Choroid plexus epithelial cell (primary cell): ENCODE results near the gene CDK5R1.

Experiments used
- DNase-seq: peaks from one replicate; pipeline ENCODE4 v3.0.0-alpha.2; 2010; ENCODE audit warnings: low read depth
- H3K4me3 ChIP-seq: 2 replicates; pipeline ENCODE4 v1.5.1; 2011; ENCODE audit warnings: low read depth, mild to moderate bottlenecking, control low read depth, low read length, moderate library complexity
- TF ChIP-seq, protein P1 (sequence below): conservative IDR thresholded peaks from 2 replicates; pipeline ENCODE4 v1.5.1; 2011; ENCODE audit warnings: low read depth, mild to moderate bottlenecking, control low read depth, inconsistent platforms, low read length, moderate library complexity

The CDK5R1 gene

GRCh38 chr17:32497431-32498205 lies 10.8 kb downstream of the CDK5R1 start:
- DNase-seq = no peak
- no peak overlapping the region for H3K4me3 ChIP-seq
- TF ChIP-seq, protein P1, sequence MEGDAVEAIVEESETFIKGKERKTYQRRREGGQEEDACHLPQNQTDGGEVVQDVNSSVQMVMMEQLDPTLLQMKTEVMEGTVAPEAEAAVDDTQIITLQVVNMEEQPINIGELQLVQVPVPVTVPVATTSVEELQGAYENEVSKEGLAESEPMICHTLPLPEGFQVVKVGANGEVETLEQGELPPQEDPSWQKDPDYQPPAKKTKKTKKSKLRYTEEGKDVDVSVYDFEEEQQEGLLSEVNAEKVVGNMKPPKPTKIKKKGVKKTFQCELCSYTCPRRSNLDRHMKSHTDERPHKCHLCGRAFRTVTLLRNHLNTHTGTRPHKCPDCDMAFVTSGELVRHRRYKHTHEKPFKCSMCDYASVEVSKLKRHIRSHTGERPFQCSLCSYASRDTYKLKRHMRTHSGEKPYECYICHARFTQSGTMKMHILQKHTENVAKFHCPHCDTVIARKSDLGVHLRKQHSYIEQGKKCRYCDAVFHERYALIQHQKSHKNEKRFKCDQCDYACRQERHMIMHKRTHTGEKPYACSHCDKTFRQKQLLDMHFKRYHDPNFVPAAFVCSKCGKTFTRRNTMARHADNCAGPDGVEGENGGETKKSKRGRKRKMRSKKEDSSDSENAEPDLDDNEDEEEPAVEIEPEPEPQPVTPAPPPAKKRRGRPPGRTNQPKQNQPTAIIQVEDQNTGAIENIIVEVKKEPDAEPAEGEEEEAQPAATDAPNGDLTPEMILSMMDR = peak; percentile 44

- TF ChIP-seq, protein P1 = no peak
- no peak for DNase-seq
- H3K4me3 ChIP-seq = no peak overlapping the region
These were observed 11.6 kb downstream of the CDK5R1 start for GRCh38 chr17:32498391-32498790.

DNA sequence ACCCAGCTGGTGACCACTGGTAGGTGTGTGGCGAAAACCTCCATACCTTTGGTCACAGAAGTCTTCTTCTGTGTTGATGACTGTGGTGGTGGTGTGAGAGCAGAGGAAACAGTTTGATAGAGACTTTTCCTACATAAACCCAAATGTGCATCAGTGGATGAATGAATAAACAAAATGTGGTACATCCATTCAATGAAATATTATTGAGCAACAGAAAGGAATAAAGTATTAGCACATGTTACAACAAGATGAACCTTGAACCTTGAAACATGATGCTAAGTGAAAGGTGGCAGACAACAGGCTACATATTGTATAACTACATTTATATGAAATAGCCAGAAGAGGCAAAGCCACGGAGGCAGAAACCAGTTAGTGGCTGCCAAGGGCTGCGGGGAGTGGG lies 15.2 kb downstream of the CDK5R1 start:
- no peak overlapping the region for H3K4me3 ChIP-seq
- no peak for DNase-seq
- TF ChIP-seq, protein P1 = no peak

DNA sequence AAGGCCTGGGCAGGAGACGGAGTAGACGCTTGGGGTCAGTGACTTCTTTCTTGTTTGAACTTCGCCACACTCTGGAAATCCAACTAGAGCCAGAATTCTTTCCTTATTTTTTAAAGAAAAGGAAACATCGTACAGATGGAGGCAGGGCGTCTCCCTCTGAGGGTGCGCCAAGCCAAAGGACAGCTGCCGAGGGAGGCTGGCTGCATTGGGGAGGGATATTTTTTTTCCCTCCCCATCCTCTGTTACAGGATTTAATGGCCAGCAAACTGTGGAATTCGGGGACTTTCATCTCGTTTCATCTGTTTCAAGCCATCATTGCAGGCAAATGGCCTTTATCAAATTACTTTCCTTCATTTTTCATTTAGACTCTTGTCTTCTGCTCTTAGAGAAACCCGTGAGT lies 15.9 kb downstream of the CDK5R1 start:
- H3K4me3 ChIP-seq = no peak overlapping the region
- TF ChIP-seq, protein P1 = no peak
- DNase-seq = no peak

GRCh38 chr17:32503251-32504165 lies 16.7 kb downstream of the CDK5R1 start:
- TF ChIP-seq, protein P1 = no peak
- no peak for DNase-seq
- H3K4me3 ChIP-seq = no peak overlapping the region

- H3K4me3 ChIP-seq = no peak overlapping the region
- no peak for DNase-seq
- TF ChIP-seq, protein P1 = no peak
These were observed 17.6 kb downstream of the CDK5R1 start for GRCh38 chr17:32504166-32504990.
